Kasumi-1 (cell line): Measurements from ENCODE around the gene GPR37.

Experiments
- DNase-seq, 2 experiments: peaks; one replicate each; lab custom pipeline; 2025; lab: John Stamatoyannopoulos, UW

The GPR37 gene

GRCh38 chr7:124724507-124725192, 40.9 kb downstream of the GPR37 start:
- no peak for DNase-seq

GRCh38 chr7:124724079-124724478, 41.5 kb downstream of the GPR37 start:
- no peak for DNase-seq

- no peak for DNase-seq
Measured at GRCh38 chr7:124723012-124723411, 42.6 kb downstream of the GPR37 start.

GRCh38 chr7:124722292-124722691, 43.3 kb downstream of the GPR37 start:
- DNase-seq = no peak

- no peak for DNase-seq
Measured at GRCh38 chr7:124720195-124720594, 45.4 kb downstream of the GPR37 start.

GRCh38 chr7:124718032-124718766, 47.4 kb downstream of the GPR37 start:
- DNase-seq = no peak

- no peak for DNase-seq
Measured at GRCh38 chr7:124716894-124717293, 48.7 kb downstream of the GPR37 start.

- DNase-seq = no peak
Measured at GRCh38 chr7:124713086-124713485, 52.5 kb downstream of the GPR37 start.

GRCh38 chr7:124712017-124712416, 53.6 kb downstream of the GPR37 start:
- no peak for DNase-seq

- no peak for DNase-seq
Measured at GRCh38 chr7:124702385-124702784, 63.2 kb downstream of the GPR37 start.

GRCh38 chr7:124701955-124702354, 63.6 kb downstream of the GPR37 start:
- no peak for DNase-seq

- no peak for DNase-seq
Measured at GRCh38 chr7:124700655-124701054, 64.9 kb downstream of the GPR37 start.

GRCh38 chr7:124698964-124699363, 66.6 kb downstream of the GPR37 start:
- DNase-seq = peak; percentile 13 to 24

GRCh38 chr7:124697746-124698145, 67.8 kb downstream of the GPR37 start:
- DNase-seq = no peak
